ENCODE measurements around the gene NTN4. TPM values are rescaled to one million over a fixed set of nuclear protein-coding genes. Genes with fewer than 3 reads are reported as not detected.

NTN4 gene
- total RNA-seq, 1 donor from 2014 or later = 0.13 TPM

DNA sequence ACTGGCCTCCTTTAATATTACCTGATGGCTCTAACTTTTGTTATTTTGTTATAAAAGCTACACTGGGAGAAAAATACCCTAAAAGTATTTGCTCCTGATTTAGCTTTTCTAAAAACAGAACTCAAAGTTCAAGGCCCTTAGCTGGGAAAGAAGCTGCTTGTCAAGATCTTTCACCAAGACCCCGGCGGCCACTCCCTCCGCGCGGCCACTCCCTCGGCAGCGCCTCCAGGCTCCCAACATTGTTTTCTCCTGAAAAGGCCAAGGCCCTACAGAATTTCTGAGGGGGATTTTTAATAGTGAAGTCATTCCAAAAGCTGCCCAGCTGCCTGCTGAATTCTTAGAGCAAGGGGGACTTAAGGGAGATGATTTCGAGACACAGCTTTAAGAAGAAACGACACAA, 96.4 kb downstream of the NTN4 start:
- Mint-ChIP-seq H3K36me3 (ENCODE audit: low read depth, unreplicated experiment) (no peaks in the 10 kb centered on the region), H3K4me1 (ENCODE audit: unreplicated experiment) (no peaks in the 10 kb centered on the region), H3K27ac (ENCODE audit: unreplicated experiment) (no peak overlapping the region), H3K27me3 (ENCODE audit: unreplicated experiment) (no peaks in the 10 kb centered on the region), H3K4me3 (ENCODE audit: unreplicated experiment) (no peak overlapping the region), H3K9me3 (ENCODE audit: unreplicated experiment) (no peaks in the 10 kb centered on the region)
- TF ChIP-seq, protein P1, sequence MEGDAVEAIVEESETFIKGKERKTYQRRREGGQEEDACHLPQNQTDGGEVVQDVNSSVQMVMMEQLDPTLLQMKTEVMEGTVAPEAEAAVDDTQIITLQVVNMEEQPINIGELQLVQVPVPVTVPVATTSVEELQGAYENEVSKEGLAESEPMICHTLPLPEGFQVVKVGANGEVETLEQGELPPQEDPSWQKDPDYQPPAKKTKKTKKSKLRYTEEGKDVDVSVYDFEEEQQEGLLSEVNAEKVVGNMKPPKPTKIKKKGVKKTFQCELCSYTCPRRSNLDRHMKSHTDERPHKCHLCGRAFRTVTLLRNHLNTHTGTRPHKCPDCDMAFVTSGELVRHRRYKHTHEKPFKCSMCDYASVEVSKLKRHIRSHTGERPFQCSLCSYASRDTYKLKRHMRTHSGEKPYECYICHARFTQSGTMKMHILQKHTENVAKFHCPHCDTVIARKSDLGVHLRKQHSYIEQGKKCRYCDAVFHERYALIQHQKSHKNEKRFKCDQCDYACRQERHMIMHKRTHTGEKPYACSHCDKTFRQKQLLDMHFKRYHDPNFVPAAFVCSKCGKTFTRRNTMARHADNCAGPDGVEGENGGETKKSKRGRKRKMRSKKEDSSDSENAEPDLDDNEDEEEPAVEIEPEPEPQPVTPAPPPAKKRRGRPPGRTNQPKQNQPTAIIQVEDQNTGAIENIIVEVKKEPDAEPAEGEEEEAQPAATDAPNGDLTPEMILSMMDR (IDR thresholded peaks at IDR 0.05; ENCODE audit: unreplicated experiment) = no peak
- DNase-seq (ENCODE audit: low spot score) = no peak

DNA sequence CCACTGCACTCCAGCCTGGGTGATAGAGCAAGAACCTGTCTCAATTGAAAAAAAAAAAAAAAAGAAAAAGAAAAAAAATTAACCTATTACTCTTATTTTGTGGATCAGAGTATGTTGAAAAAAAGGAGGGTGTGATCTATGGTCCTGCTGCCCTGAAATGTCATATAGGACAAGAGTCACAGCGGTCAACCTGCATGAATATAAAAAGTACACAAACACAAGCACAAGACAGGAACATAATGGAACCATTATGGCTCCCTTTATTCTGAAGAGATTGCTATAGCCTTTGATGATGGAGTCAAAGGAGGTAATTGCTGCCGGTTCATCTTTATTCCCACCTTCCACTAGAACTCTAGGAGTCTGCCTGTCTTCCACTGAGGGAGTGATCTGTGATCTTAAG, 96.9 kb downstream of the NTN4 start:
- Mint-ChIP-seq H3K4me3 (ENCODE audit: unreplicated experiment) (no peak overlapping the region), H3K9me3 (ENCODE audit: unreplicated experiment) (no peaks in the 10 kb centered on the region), H3K27me3 (ENCODE audit: unreplicated experiment) (no peaks in the 10 kb centered on the region), H3K27ac (ENCODE audit: unreplicated experiment) (no peak overlapping the region), H3K36me3 (ENCODE audit: low read depth, unreplicated experiment) (no peaks in the 10 kb centered on the region), H3K4me1 (ENCODE audit: unreplicated experiment) (no peaks in the 10 kb centered on the region)
- no peak for DNase-seq (ENCODE audit: low spot score)
- TF ChIP-seq, protein P1 (IDR thresholded peaks at IDR 0.05; ENCODE audit: unreplicated experiment) = no peak

DNA sequence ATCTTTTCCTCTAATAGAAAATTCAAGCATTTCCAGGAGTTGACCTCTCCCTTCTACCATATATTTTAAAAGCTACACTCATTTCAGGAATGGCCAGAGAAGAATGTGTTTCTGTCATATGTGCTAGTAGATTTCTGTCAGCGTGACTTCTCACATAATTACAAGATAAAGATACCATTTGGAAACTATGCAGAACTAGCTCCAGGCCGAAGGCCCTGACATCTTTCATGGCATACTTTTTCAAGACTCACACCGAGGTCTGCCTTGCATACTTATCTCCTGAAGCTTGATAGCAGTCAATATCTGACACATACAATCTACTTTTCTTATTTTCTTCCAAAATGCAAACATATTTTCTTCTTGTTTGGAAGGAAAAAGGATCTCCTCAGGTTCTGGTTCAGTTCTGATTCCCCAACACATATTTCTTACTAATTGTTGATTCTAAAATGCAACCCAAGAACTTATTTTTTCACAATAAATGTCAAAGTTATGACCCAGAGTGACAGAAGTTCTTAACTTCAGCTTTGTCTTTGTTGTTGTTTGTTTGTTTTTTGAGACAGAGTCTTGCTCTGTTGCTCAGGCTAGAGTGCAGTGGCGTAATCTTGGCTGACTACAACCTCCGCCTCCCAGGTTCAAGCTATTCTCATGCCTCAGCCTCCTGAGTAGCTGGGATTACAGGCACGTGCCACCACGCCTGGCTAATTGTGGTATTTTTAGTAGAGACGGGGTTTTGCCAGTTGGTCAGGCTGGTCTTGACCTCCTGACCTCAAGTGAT, 99.5 kb downstream of the NTN4 start:
- no peaks in the 10 kb centered on the region for H3K9me3 Mint-ChIP-seq (ENCODE audit: unreplicated experiment)
- TF ChIP-seq, protein P1 (IDR thresholded peaks at IDR 0.05; ENCODE audit: unreplicated experiment) = no peak
- no peak overlapping the region for H3K4me3 Mint-ChIP-seq (ENCODE audit: unreplicated experiment)
- H3K36me3 Mint-ChIP-seq (ENCODE audit: low read depth, unreplicated experiment) = no peaks in the 10 kb centered on the region
- H3K27ac Mint-ChIP-seq (ENCODE audit: unreplicated experiment) = no peak overlapping the region
- H3K4me1 Mint-ChIP-seq (ENCODE audit: unreplicated experiment) = no peaks in the 10 kb centered on the region
- no peaks in the 10 kb centered on the region for H3K27me3 Mint-ChIP-seq (ENCODE audit: unreplicated experiment)
- no peak for DNase-seq (ENCODE audit: low spot score)

DNA sequence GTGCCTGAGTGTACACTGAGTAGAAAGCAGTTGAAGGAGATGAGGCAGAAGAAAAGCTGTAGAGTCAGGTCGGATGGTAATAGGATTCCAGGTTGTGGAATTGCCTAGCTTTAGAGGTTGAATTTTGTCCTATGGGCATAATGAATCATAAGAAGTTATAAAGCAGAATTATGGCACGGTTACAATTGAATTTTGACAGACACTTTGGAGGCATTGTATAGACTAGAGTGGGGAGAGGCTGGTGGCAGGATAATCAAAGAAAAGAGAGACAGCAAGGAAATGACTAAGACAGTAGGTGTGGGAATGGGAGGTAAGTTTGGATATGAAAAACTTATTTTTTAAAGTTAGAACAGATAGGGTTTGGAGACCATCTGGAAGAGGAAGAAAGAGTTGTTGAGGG, 102.6 kb downstream of the NTN4 start:
- H3K27me3 Mint-ChIP-seq (ENCODE audit: unreplicated experiment) = no peaks in the 10 kb centered on the region
- H3K27ac Mint-ChIP-seq (ENCODE audit: unreplicated experiment) = no peak overlapping the region
- TF ChIP-seq, protein P1 (IDR thresholded peaks at IDR 0.05; ENCODE audit: unreplicated experiment) = no peak
- H3K36me3 Mint-ChIP-seq (ENCODE audit: low read depth, unreplicated experiment) = no peaks in the 10 kb centered on the region
- DNase-seq (ENCODE audit: low spot score) = no peak
- no peaks in the 10 kb centered on the region for H3K4me1 Mint-ChIP-seq (ENCODE audit: unreplicated experiment)
- no peaks in the 10 kb centered on the region for H3K9me3 Mint-ChIP-seq (ENCODE audit: unreplicated experiment)
- no peak overlapping the region for H3K4me3 Mint-ChIP-seq (ENCODE audit: unreplicated experiment)

DNA sequence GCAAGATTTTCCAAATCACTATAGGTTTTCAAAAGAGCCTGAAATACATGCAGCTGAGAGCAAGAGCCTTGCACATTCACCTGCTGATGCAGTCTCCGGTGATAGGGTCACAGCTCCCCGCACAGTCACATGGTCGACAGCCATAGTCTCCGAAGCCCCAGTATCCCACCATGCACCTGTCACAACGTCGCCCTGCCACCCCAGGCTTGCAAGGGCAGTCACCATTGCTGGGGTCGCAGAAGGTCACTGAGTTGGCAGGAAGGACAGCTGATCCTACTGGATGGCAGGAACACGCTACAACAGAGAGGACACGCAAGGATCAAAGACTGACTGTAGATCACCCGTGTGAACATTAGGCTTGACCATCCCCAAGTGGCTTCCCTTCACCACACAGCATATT, 107.1 kb downstream of the NTN4 start:
- no peaks in the 10 kb centered on the region for H3K36me3 Mint-ChIP-seq (ENCODE audit: low read depth, unreplicated experiment)
- H3K4me3 Mint-ChIP-seq (ENCODE audit: unreplicated experiment) = no peak overlapping the region
- no peaks in the 10 kb centered on the region for H3K9me3 Mint-ChIP-seq (ENCODE audit: unreplicated experiment)
- no peaks in the 10 kb centered on the region for H3K27me3 Mint-ChIP-seq (ENCODE audit: unreplicated experiment)
- DNase-seq (ENCODE audit: low spot score) = no peak
- H3K27ac Mint-ChIP-seq (ENCODE audit: unreplicated experiment) = no peak overlapping the region
- TF ChIP-seq, protein P1 (IDR thresholded peaks at IDR 0.05; ENCODE audit: unreplicated experiment) = no peak
- no peaks in the 10 kb centered on the region for H3K4me1 Mint-ChIP-seq (ENCODE audit: unreplicated experiment)
